Measurements from ENCODE around the gene CDC42BPG.

The CDC42BPG gene, protein sequence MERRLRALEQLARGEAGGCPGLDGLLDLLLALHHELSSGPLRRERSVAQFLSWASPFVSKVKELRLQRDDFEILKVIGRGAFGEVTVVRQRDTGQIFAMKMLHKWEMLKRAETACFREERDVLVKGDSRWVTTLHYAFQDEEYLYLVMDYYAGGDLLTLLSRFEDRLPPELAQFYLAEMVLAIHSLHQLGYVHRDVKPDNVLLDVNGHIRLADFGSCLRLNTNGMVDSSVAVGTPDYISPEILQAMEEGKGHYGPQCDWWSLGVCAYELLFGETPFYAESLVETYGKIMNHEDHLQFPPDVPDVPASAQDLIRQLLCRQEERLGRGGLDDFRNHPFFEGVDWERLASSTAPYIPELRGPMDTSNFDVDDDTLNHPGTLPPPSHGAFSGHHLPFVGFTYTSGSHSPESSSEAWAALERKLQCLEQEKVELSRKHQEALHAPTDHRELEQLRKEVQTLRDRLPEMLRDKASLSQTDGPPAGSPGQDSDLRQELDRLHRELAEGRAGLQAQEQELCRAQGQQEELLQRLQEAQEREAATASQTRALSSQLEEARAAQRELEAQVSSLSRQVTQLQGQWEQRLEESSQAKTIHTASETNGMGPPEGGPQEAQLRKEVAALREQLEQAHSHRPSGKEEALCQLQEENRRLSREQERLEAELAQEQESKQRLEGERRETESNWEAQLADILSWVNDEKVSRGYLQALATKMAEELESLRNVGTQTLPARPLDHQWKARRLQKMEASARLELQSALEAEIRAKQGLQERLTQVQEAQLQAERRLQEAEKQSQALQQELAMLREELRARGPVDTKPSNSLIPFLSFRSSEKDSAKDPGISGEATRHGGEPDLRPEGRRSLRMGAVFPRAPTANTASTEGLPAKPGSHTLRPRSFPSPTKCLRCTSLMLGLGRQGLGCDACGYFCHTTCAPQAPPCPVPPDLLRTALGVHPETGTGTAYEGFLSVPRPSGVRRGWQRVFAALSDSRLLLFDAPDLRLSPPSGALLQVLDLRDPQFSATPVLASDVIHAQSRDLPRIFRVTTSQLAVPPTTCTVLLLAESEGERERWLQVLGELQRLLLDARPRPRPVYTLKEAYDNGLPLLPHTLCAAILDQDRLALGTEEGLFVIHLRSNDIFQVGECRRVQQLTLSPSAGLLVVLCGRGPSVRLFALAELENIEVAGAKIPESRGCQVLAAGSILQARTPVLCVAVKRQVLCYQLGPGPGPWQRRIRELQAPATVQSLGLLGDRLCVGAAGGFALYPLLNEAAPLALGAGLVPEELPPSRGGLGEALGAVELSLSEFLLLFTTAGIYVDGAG (N-terminal part only)

DNA sequence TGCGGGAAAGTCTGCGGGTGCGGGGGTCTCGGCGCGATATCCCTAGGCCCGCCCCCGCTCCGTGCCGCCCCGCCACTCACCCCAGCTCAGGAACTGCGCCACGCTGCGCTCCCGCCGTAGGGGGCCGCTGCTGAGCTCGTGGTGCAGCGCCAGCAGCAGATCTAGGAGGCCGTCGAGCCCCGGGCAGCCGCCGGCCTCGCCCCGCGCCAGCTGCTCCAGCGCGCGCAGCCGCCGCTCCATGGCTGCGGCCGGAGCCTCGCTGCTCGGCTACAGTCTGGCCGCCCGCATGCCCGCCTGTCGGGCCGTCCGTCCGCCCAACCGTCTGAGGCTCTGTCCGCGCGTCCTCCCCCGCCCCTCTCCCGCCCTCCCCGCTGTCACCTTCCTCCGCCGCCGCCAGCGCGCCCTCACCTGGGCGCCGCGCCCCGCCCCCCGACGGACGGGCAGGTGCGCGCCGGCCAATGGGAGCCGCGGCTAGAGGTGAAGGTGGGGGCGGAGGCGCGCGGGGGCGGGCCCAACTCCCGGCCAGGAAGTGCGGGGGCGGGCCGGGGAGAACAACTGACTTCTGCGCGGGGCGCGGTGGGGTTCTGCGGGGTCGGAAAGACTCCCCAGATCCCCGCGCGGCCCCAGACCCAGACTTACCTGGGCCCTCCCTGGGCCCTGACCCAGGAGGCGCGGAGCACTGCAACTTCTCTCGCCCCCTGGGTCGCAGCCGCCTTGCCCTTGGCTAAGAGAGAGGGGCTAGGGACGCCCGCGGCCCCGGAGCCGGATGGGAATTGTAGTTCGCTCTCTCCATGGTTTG lies at the start of gene CDC42BPG:
Gene CDC42BPG (minus strand): TSS at position 324 of the 799 bp plus-strand sequence. CDS start 84 bp downstream, at position 240.
- H3K9ac ChIP-seq (ENCODE audit: low read length): no peak within 1 kb of the TSS
- peak; percentile 84 for DNase-seq (ENCODE audit: low read depth)
- H3K27me3 ChIP-seq (replicated peaks; ENCODE audit: control insufficient read depth, insufficient read depth, low read length): no peaks in the 10 kb centered on the region
- H3K4me1 ChIP-seq (ENCODE audit: control insufficient read depth, insufficient read depth, low read length): peaks cover 6% of the 10 kb centered on the region
- no peaks in the 10 kb centered on the region for H3K36me3 ChIP-seq (ENCODE audit: control insufficient read depth, insufficient read depth, low read length, severe bottlenecking)
- no peaks in the 10 kb centered on the region for H3K9me3 ChIP-seq (ENCODE audit: control insufficient read depth, low read length)
- H3K4me3 ChIP-seq (ENCODE audit: low read length): no peak within 1 kb of the TSS

GRCh38 chr11:64893194-64894069 lies 49.0 kb upstream of the CDC42BPG start:
- Histone ChIP-seq H3K27me3 (replicated peaks; ENCODE audit: control insufficient read depth, insufficient read depth, low read length) (no peaks in the 10 kb centered on the region), H3K4me1 (ENCODE audit: control insufficient read depth, insufficient read depth, low read length) (no peaks in the 10 kb centered on the region), H3K4me3 (ENCODE audit: low read length) (no peak overlapping the region), H3K36me3 (ENCODE audit: control insufficient read depth, insufficient read depth, low read length, severe bottlenecking) (peaks cover 21% of the 10 kb centered on the region), H3K9me3 (ENCODE audit: control insufficient read depth, low read length) (no peaks in the 10 kb centered on the region), H3K9ac (ENCODE audit: low read length) (no peak overlapping the region)
- DNase-seq (ENCODE audit: low read depth): no peak

GRCh38 chr11:64892838-64893193 lies 48.4 kb upstream of the CDC42BPG start:
- no peaks in the 10 kb centered on the region for H3K4me1 ChIP-seq (ENCODE audit: control insufficient read depth, insufficient read depth, low read length)
- H3K4me3 ChIP-seq (ENCODE audit: low read length): no peak overlapping the region
- no peak for DNase-seq (ENCODE audit: low read depth)
- H3K9ac ChIP-seq (ENCODE audit: low read length): no peak overlapping the region
- H3K36me3 ChIP-seq (ENCODE audit: control insufficient read depth, insufficient read depth, low read length, severe bottlenecking): peaks cover 16% of the 10 kb centered on the region
- H3K27me3 ChIP-seq (replicated peaks; ENCODE audit: control insufficient read depth, insufficient read depth, low read length): no peaks in the 10 kb centered on the region
- no peaks in the 10 kb centered on the region for H3K9me3 ChIP-seq (ENCODE audit: control insufficient read depth, low read length)

GRCh38 chr11:64892411-64892831 lies 48.0 kb upstream of the CDC42BPG start:
- Histone ChIP-seq H3K9ac (ENCODE audit: low read length) (no peak overlapping the region), H3K4me1 (ENCODE audit: control insufficient read depth, insufficient read depth, low read length) (peaks cover 4% of the 10 kb centered on the region), H3K9me3 (ENCODE audit: control insufficient read depth, low read length) (no peaks in the 10 kb centered on the region), H3K27me3 (replicated peaks; ENCODE audit: control insufficient read depth, insufficient read depth, low read length) (no peaks in the 10 kb centered on the region), H3K4me3 (ENCODE audit: low read length) (no peak overlapping the region), H3K36me3 (ENCODE audit: control insufficient read depth, insufficient read depth, low read length, severe bottlenecking) (peaks cover 13% of the 10 kb centered on the region)
- no peak for DNase-seq (ENCODE audit: low read depth)

GRCh38 chr11:64891880-64892279 lies 47.4 kb upstream of the CDC42BPG start:
- Histone ChIP-seq H3K4me3 (ENCODE audit: low read length) (no peak overlapping the region), H3K4me1 (ENCODE audit: control insufficient read depth, insufficient read depth, low read length) (peaks cover 6% of the 10 kb centered on the region), H3K9me3 (ENCODE audit: control insufficient read depth, low read length) (no peaks in the 10 kb centered on the region), H3K9ac (ENCODE audit: low read length) (no peak overlapping the region), H3K27me3 (replicated peaks; ENCODE audit: control insufficient read depth, insufficient read depth, low read length) (no peaks in the 10 kb centered on the region), H3K36me3 (ENCODE audit: control insufficient read depth, insufficient read depth, low read length, severe bottlenecking) (peaks cover 8% of the 10 kb centered on the region)
- DNase-seq (ENCODE audit: low read depth): no peak

- no peak for DNase-seq (ENCODE audit: low read depth)
- H3K27me3 ChIP-seq (replicated peaks; ENCODE audit: control insufficient read depth, insufficient read depth, low read length): no peaks in the 10 kb centered on the region
- peaks cover 5% of the 10 kb centered on the region for H3K36me3 ChIP-seq (ENCODE audit: control insufficient read depth, insufficient read depth, low read length, severe bottlenecking)
- H3K9me3 ChIP-seq (ENCODE audit: control insufficient read depth, low read length): no peaks in the 10 kb centered on the region
- no peak overlapping the region for H3K4me3 ChIP-seq (ENCODE audit: low read length)
- no peak overlapping the region for H3K9ac ChIP-seq (ENCODE audit: low read length)
- H3K4me1 ChIP-seq (ENCODE audit: control insufficient read depth, insufficient read depth, low read length): peaks cover 6% of the 10 kb centered on the region
Measured at GRCh38 chr11:64891215-64891848, 46.9 kb upstream of the CDC42BPG start.

- Histone ChIP-seq H3K9ac (ENCODE audit: low read length) (no peak overlapping the region), H3K9me3 (ENCODE audit: control insufficient read depth, low read length) (no peaks in the 10 kb centered on the region), H3K4me3 (ENCODE audit: low read length) (no peak overlapping the region), H3K4me1 (ENCODE audit: control insufficient read depth, insufficient read depth, low read length) (peaks cover 14% of the 10 kb centered on the region), H3K36me3 (ENCODE audit: control insufficient read depth, insufficient read depth, low read length, severe bottlenecking) (peaks cover under 1% of the 10 kb centered on the region), H3K27me3 (replicated peaks; ENCODE audit: control insufficient read depth, insufficient read depth, low read length) (no peaks in the 10 kb centered on the region)
- no peak for DNase-seq (ENCODE audit: low read depth)
Measured at GRCh38 chr11:64890522-64890939, 46.1 kb upstream of the CDC42BPG start.

GRCh38 chr11:64888729-64889511 lies 44.5 kb upstream of the CDC42BPG start:
- H3K27me3 ChIP-seq (replicated peaks; ENCODE audit: control insufficient read depth, insufficient read depth, low read length): no peaks in the 10 kb centered on the region
- H3K9ac ChIP-seq (ENCODE audit: low read length): no peak overlapping the region
- no peaks in the 10 kb centered on the region for H3K36me3 ChIP-seq (ENCODE audit: control insufficient read depth, insufficient read depth, low read length, severe bottlenecking)
- no peak for DNase-seq (ENCODE audit: low read depth)
- H3K9me3 ChIP-seq (ENCODE audit: control insufficient read depth, low read length): no peaks in the 10 kb centered on the region
- peaks cover 17% of the 10 kb centered on the region for H3K4me1 ChIP-seq (ENCODE audit: control insufficient read depth, insufficient read depth, low read length)
- no peak overlapping the region for H3K4me3 ChIP-seq (ENCODE audit: low read length)

DNA sequence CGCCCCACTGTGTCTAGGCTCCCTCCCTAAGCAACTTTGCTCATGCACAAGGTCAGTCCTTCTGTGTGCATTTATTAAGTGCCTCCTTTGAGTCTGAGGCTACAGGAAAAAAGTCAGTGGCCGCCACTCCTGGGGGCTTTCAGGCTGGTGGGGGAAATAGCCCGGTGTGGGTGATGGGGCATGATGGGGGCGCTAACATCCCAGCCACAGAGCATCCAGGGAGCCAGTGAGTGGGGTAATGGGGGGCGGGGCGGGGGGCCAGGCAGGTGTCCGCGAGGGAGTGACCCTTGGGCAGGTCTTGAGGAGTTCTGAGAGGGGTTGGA lies 43.9 kb upstream of the CDC42BPG start:
- H3K9me3 ChIP-seq (ENCODE audit: control insufficient read depth, low read length): no peaks in the 10 kb centered on the region
- H3K4me3 ChIP-seq (ENCODE audit: low read length): no peak overlapping the region
- H3K27me3 ChIP-seq (replicated peaks; ENCODE audit: control insufficient read depth, insufficient read depth, low read length): no peaks in the 10 kb centered on the region
- no peaks in the 10 kb centered on the region for H3K36me3 ChIP-seq (ENCODE audit: control insufficient read depth, insufficient read depth, low read length, severe bottlenecking)
- H3K9ac ChIP-seq (ENCODE audit: low read length): peak overlapping the region; percentile 50
- H3K4me1 ChIP-seq (ENCODE audit: control insufficient read depth, insufficient read depth, low read length): peaks cover 17% of the 10 kb centered on the region
- no peak for DNase-seq (ENCODE audit: low read depth)

Measured in adipocyte (in vitro differentiated cells).